Common myeloid progenitor, CD34-positive (primary cell): Measurements from ENCODE around the gene SPRY2.

Experiments used
- CTCF ChIA-PET: fragments of 350-600 bp; sonication (Branson Sonifier 250); formaldehyde crosslinking; loops from one replicate; lab custom pipeline; 2021; ENCODE audit warnings: antibody characterized with exemption; lab: Charles Lee
- POLR2A ChIA-PET: fragments of 350-600 bp; sonication (Branson Sonifier 250); formaldehyde crosslinking; loops from one replicate; lab custom pipeline; 2021; ENCODE audit warnings: antibody characterized with exemption; lab: Charles Lee
- DNase-seq, 3 donors: peaks; one replicate each; pipeline versions ENCODE4 v3.0.0 to v3.0.0-alpha.2; 2013
- H3K27ac ChIP-seq, 2 experiments: 1 replicate in 1 of 2; 2 replicates in 1 of 2; pipeline ENCODE4 v1.7.0; 2013; ENCODE audit warnings: inconsistent platforms in 2 of 2, low read length in 2 of 2, mild to moderate bottlenecking in 2 of 2, low read depth in 1 of 2, moderate library complexity in 1 of 2; ENCODE audit not compliant: severe bottlenecking in 2 of 2, insufficient read depth in 1 of 2, poor library complexity in 1 of 2
- H3K27me3 ChIP-seq, 5 experiments: replicated peaks in 2 of 5; 1 replicate in 3 of 5; 2 replicates in 2 of 5; pipeline versions ENCODE4 v1.6.1 to v1.7.0; 2013; ENCODE audit warnings: low read length in 4 of 5, mild to moderate bottlenecking in 2 of 5, moderate library complexity in 2 of 5, inconsistent platforms in 1 of 5; ENCODE audit not compliant: insufficient read depth in 5 of 5, control insufficient read depth in 4 of 5
- H3K36me3 ChIP-seq, 4 experiments: 1 replicate in 2 of 4; 2 replicates in 2 of 4; pipeline versions ENCODE4 v1.6.1 to v1.7.0; 2013; ENCODE audit warnings: low read length in 3 of 4, control low read depth in 1 of 4, mild to moderate bottlenecking in 1 of 4; ENCODE audit not compliant: control insufficient read depth in 4 of 4, insufficient read depth in 4 of 4
- H3K4me1 ChIP-seq, 4 experiments: 1 replicate in 3 of 4; 2 replicates in 1 of 4; pipeline versions ENCODE4 v1.6.1 to v1.7.1; 2013; ENCODE audit warnings: low read length in 3 of 4, mild to moderate bottlenecking in 3 of 4, control low read depth in 1 of 4, inconsistent platforms in 1 of 4, moderate library complexity in 1 of 4; ENCODE audit not compliant: control insufficient read depth in 4 of 4, insufficient read depth in 4 of 4; ENCODE audit errors: control extremely low read depth in 1 of 4
- H3K4me3 ChIP-seq, 7 experiments: 1 replicate in 4 of 7; 2 replicates in 3 of 7; pipeline versions ENCODE4 v1.5.1 to v1.7.0; 2013; ENCODE audit warnings: mild to moderate bottlenecking in 7 of 7, low read length in 6 of 7, moderate library complexity in 6 of 7, inconsistent platforms in 2 of 7, low read depth in 2 of 7, control low read depth in 1 of 7; ENCODE audit not compliant: insufficient read depth in 4 of 7, control insufficient read depth in 1 of 7; ENCODE audit errors: extremely low read depth in 1 of 7
- H3K9me3 ChIP-seq, 5 experiments: 1 replicate in 4 of 5; 2 replicates in 1 of 5; pipeline versions ENCODE4 v1.6.1 to v1.7.1; 2013; ENCODE audit warnings: low read length in 4 of 5, mild to moderate bottlenecking in 2 of 5, inconsistent platforms in 1 of 5, low read depth in 1 of 5, moderate library complexity in 1 of 5; ENCODE audit not compliant: control insufficient read depth in 4 of 5, insufficient read depth in 2 of 5; ENCODE audit errors: control extremely low read depth in 1 of 5
- WGBS: methylation state at CpG from one replicate; pipeline ENCODE4 v1.1.5; 2013; ENCODE audit not compliant: insufficient coverage; 5-methylcytosine and 5-hydroxymethylcytosine counted together

SPRY2 gene

DNA sequence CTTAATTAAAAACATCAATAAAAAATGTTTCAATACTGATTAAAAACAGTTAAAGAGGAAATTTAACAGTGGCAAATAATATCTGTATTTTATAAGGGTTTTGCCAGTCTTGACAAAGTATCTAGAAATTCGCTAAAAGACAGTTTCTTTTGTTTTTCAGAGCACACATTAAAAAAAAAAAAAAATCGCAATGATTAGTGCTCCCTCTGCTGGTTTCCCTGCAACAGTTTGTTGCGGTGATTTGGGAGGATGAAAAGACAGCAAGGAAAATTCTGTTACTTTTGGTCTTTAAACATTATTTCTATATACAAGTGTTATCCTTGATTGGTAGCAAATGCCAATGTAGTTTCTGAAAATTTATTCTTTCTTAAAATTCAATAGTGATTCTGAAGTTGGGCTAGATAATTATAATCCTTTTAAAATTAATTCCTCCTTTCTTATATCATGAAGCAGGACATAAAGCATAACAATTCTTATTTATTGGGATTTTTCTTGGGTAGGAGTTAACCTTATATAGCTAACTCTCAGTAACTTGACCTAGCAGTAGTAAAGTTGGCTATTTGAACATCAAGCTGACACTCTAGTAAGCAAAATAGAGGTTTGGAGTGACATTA is 23.1 kb upstream of the SPRY2 start:
- ChIA-PET POLR2A (no interaction called here), CTCF (interaction anchor here (0.7 to 4.9 kb wide), 7 partner anchors 8 to 685 kb away, joined by 3 to 19 read pairs (median 4); no protein-coding TSS in a partner anchor)
- no peaks in the 10 kb centered on the region for H3K9me3 ChIP-seq
- no CpG with 5 or more reads among the region's 3 CpGs for WGBS
- H3K27me3 ChIP-seq = no peaks in the 10 kb centered on the region
- H3K27ac ChIP-seq = no peak overlapping the region
- H3K4me3 ChIP-seq = peak overlapping the region in 1 of 7 experiments; percentile 59
- peaks cover 3 to 31% (median 25%) of the 10 kb centered on the region in 4 experiments for H3K4me1 ChIP-seq
- DNase-seq = peak in 2 of 3 donors; percentile 33 to 45
- no peaks in the 10 kb centered on the region for H3K36me3 ChIP-seq

- 90% methylated on average over 2 of the region's 4 CpGs for WGBS
- no peaks in the 10 kb centered on the region for H3K36me3 ChIP-seq
- H3K4me1 ChIP-seq = peaks cover 3 to 32% (median 25%) of the 10 kb centered on the region in 4 experiments
- H3K4me3 ChIP-seq = no peak overlapping the region
- ChIA-PET CTCF (interaction anchor here (1.0 to 4.9 kb wide), 6 partner anchors 19 to 586 kb away, joined by 3 to 19 read pairs (median 4); no protein-coding TSS in a partner anchor), POLR2A (no interaction called here)
- DNase-seq = no peak
- H3K9me3 ChIP-seq = no peaks in the 10 kb centered on the region
- no peaks in the 10 kb centered on the region for H3K27me3 ChIP-seq
- no peak overlapping the region for H3K27ac ChIP-seq
Observed at GRCh38 chr13:80362481-80362880, 21.6 kb upstream of the SPRY2 start.

DNA sequence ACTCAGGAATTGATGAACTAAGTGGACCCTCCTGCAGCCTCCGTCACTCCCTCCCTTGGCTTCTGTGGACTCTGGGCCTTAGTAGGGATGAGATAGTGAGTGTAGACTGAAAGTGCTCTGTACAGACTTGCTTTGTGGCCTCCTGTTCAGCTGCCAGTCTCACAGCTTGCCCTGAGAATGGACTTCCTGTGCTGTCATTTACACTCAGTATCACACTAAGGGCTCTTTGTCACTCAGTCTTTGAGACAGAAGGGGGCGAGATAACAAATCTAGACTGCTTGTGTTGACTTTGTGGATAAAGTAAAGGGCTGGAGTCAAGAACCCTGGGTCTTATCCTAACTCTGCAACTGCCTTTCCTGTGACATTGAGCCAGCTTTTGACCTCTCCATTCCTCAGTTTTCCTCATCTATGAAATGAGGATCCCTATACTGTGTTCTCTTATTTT is 21.0 kb upstream of the SPRY2 start:
- 100% methylated on average over 1 of the region's 2 CpGs for WGBS
- CTCF ChIA-PET = interaction anchor here (0.8 to 4.9 kb wide), 6 partner anchors 12 to 617 kb away, joined by 3 to 19 read pairs (median 4); no protein-coding TSS in a partner anchor

DNA sequence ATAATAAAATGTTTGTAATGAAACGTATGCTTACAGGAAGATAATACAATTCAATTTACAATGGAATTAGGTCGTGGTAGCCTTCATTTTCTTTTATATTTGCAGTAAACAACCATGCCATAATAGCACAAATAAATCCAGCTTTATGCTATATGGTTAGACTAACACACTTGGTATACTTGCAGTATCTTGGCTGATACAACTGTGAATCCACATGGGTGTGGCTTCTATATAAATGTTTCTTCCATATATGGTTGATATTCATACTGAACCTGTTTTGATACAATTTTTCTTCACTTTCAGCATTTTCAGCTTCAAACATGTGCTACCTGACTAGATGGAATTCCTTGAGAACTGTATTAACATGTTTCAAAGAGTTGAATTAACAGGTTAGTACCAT is 20.4 kb upstream of the SPRY2 start:
- peaks cover 3 to 32% (median 25%) of the 10 kb centered on the region in 4 experiments for H3K4me1 ChIP-seq
- ChIA-PET CTCF (interaction anchor here (0.8 to 4.9 kb wide), 5 partner anchors 12 to 618 kb away, joined by 3 to 19 read pairs (median 4); no protein-coding TSS in a partner anchor), POLR2A (no interaction called here)
- no peak overlapping the region for H3K4me3 ChIP-seq
- no peak overlapping the region for H3K27ac ChIP-seq
- H3K9me3 ChIP-seq = no peaks in the 10 kb centered on the region
- WGBS = no CpG with 5 or more reads among the region's 2 CpGs
- no peaks in the 10 kb centered on the region for H3K36me3 ChIP-seq
- no peaks in the 10 kb centered on the region for H3K27me3 ChIP-seq
- DNase-seq = no peak

More for the DNA sequence above, 21.0 kb upstream of the SPRY2 start:
- no peak overlapping the region for H3K4me3 ChIP-seq
- H3K36me3 ChIP-seq = no peaks in the 10 kb centered on the region
- H3K9me3 ChIP-seq = no peaks in the 10 kb centered on the region
- H3K4me1 ChIP-seq = peaks cover 3 to 32% (median 25%) of the 10 kb centered on the region in 4 experiments
- DNase-seq = peak in 2 of 3 donors; percentile 46 to 58
- H3K27me3 ChIP-seq = no peaks in the 10 kb centered on the region
- POLR2A ChIA-PET = no interaction called here
- H3K27ac ChIP-seq = no peak overlapping the region

- no peaks in the 10 kb centered on the region for H3K36me3 ChIP-seq
- ChIA-PET POLR2A (no interaction called here), CTCF (interaction anchor here (2.2 kb wide), 1 partner anchor 18 kb away, joined by 19 read pairs; the partner anchor contains the start of gene SPRY2)
- H3K27ac ChIP-seq = no peak overlapping the region
- peaks cover 3 to 32% (median 25%) of the 10 kb centered on the region in 4 experiments for H3K4me1 ChIP-seq
- peak overlapping the region in 1 of 7 experiments; percentile 12 for H3K4me3 ChIP-seq
- H3K27me3 ChIP-seq = no peaks in the 10 kb centered on the region
- DNase-seq = no peak
- no peaks in the 10 kb centered on the region for H3K9me3 ChIP-seq
Observed at GRCh38 chr13:80360453-80360800, 19.5 kb upstream of the SPRY2 start.

- H3K4me3 ChIP-seq = no peak overlapping the region
- H3K27me3 ChIP-seq = no peaks in the 10 kb centered on the region
- no peaks in the 10 kb centered on the region for H3K36me3 ChIP-seq
- peaks cover 3 to 32% (median 25%) of the 10 kb centered on the region in 4 experiments for H3K4me1 ChIP-seq
- peak in 2 of 3 donors; percentile 53 to 59 for DNase-seq
- ChIA-PET POLR2A (no interaction called here), CTCF (interaction anchor here (1.4 to 2.2 kb wide), 2 partner anchors 13 to 18 kb away, joined by 4 to 19 read pairs; partner anchors contain the start of gene SPRY2)
- 3% methylated on average over 6 of the region's 6 CpGs for WGBS
- no peak overlapping the region for H3K27ac ChIP-seq
- H3K9me3 ChIP-seq = no peaks in the 10 kb centered on the region
Observed at GRCh38 chr13:80359778-80360452, 19.0 kb upstream of the SPRY2 start.

GRCh38 chr13:80359414-80359777 is 18.5 kb upstream of the SPRY2 start:
- no peak overlapping the region for H3K27ac ChIP-seq
- CTCF ChIA-PET = interaction anchor here (1.4 to 2.2 kb wide), 2 partner anchors 12 to 17 kb away, joined by 4 to 19 read pairs; partner anchors contain the start of gene SPRY2
- H3K9me3 ChIP-seq = no peaks in the 10 kb centered on the region
- 65% methylated on average over 2 of the region's 4 CpGs for WGBS
- no peak for DNase-seq
- H3K27me3 ChIP-seq = no peaks in the 10 kb centered on the region
- no peaks in the 10 kb centered on the region for H3K36me3 ChIP-seq
- no peak overlapping the region for H3K4me3 ChIP-seq
- H3K4me1 ChIP-seq = peaks cover 3 to 32% (median 25%) of the 10 kb centered on the region in 4 experiments
- POLR2A ChIA-PET = no interaction called here
